Cardiac septum (tissue), 1 donor: Measurements from ENCODE around the gene SLC6A20. TPM values are rescaled to one million over a fixed set of nuclear protein-coding genes. Genes with fewer than 3 reads are reported as not detected.

ENCODE experiments used
- DNase-seq: peaks from one replicate; pipeline ENCODE4 v3.0.0-alpha.2; 2020; ENCODE audit warnings: low spot score
- intact Hi-C: fragments of 100-400 bp; cut with DNase I; formaldehyde crosslinking; loops from one replicate; pipeline ENCODE4 v1.14.0; 2022
- long read RNA-seq: library from polyadenylated mRNA; unstranded; transcript quantifications from one replicate; pipeline ENCODE4 v2.0.0, GENCODE V29; 2021
- total RNA-seq: library from RNA; stranded (reverse); fragmentation: NEBNext Ultra II Directional; extraction: Animal tissue kit (Norgen Biotek cat#: 25700); gene quantifications from one replicate; pipeline ENCODE4 v1.2.1, GENCODE V29; 2021
- donor health status: DM: no; HTN: no; CAD: no.

SLC6A20 gene, protein sequence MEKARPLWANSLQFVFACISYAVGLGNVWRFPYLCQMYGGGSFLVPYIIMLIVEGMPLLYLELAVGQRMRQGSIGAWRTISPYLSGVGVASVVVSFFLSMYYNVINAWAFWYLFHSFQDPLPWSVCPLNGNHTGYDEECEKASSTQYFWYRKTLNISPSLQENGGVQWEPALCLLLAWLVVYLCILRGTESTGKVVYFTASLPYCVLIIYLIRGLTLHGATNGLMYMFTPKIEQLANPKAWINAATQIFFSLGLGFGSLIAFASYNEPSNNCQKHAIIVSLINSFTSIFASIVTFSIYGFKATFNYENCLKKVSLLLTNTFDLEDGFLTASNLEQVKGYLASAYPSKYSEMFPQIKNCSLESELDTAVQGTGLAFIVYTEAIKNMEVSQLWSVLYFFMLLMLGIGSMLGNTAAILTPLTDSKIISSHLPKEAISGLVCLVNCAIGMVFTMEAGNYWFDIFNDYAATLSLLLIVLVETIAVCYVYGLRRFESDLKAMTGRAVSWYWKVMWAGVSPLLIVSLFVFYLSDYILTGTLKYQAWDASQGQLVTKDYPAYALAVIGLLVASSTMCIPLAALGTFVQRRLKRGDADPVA
- total RNA-seq, result not detected
- long read RNA-seq, partial matches to known transcripts, result 0 of 1 reads
- long read RNA-seq, other reads (novel, unspliced or antisense), result 1 of 1 reads

DNA sequence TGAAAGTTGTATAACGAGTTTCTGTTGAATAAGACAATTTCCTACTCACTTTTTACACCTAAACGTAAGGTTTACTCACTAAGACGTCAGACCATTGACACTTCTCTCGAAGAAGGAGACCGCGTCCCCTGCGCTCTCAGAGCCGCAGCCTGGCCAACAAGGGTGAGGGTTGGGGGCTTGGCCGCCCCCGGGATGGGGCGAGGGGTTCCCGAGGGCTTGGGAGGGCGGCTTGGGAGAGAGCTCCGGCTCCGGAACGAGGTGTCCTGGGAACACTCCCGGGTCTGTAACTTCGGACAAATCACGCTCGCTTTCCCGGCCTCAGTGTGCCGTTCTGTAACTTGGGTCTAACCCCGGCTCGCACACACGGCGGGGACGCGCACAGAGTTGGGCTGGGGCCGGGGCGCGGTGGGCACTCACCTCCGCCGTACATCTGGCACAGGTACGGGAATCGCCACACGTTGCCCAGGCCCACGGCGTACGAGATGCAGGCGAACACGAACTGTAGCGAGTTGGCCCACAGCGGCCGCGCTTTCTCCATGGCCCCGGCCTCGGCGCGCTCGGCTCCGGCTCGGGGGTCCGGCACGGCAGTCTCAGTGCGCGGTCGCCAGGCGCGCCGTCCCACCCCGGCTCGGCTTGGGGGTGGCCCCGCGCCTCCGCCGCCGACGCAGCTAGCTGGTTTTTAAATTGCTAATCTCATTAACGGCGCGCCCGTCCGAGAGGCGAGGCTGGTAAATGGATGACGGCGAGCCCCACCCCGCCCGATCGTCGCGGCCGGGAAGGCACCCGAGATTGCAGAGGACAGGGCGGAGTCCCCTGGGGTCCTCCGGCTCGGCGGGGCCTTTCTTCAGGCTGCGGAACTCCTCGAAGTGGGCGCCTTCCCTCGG, at the start of gene SLC6A20:
Gene SLC6A20 (minus strand): TSS at position 655 of the 884 bp plus-strand sequence. CDS start 117 bp downstream, at position 538.
- intact Hi-C loops, result no loop called here
- DNase-seq, result no peak

DNA sequence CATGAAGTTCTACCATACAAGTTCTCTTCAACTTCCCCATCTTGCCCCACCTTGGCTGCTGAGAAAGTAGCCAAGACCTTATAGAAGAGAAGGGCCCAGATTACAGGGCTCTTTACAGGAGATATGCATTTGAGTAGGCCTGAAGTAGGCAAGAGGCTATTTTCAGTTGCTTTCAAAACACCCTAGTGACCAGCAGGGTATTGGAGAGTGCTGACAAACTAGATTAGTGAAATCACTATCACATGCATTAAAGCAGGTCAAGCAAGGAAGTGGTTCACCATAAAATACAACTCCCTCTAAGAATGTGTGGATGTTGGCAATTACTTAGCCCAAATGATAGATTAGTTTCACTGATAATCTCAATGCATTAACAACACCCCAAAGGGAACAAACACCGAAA, 48.3 kb upstream of the SLC6A20 start:
- intact Hi-C loops, result loop anchor here (10.0 kb wide), 1 partner anchor 230 kb away; no protein-coding TSS in a partner anchor
- no peak for DNase-seq

DNA sequence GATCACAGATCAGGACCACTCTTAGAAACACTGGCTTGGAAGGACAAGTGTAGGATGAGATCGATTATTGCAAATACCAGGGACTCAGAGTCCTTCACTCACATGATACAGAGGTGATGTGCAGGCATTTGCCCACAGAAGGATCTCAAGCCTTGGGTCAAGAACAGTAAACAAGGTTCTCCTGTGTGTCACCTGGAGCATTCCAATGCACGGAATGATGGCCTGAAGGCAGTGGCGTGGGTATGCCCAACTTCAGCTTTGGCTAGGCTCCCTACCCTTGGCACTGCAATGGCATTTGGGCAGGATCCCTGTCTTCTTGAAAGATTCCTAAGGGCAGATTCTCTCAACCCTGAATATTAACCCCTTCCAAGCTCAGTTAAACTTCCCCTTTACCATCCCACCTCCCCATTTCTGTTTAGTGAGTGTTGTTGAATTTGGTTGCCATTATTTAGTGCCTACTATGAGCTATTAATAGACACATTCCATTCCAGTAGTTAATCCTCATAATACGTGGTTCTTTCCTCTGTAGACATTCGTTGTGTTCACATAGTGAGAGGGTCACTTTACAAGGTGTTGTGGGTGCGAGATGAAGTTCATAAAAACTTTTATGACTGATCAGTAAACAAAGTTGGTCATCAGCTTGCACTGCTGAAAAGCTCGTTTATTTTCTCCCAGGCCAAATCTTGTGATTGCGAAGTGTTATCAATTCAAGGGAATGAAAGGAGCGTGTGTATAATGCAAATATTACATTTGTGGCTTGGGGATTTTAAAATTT, 46.7 kb upstream of the SLC6A20 start:
- intact Hi-C loops, result loop anchor here (10.0 kb wide), 1 partner anchor 232 kb away; no protein-coding TSS in a partner anchor

DNA sequence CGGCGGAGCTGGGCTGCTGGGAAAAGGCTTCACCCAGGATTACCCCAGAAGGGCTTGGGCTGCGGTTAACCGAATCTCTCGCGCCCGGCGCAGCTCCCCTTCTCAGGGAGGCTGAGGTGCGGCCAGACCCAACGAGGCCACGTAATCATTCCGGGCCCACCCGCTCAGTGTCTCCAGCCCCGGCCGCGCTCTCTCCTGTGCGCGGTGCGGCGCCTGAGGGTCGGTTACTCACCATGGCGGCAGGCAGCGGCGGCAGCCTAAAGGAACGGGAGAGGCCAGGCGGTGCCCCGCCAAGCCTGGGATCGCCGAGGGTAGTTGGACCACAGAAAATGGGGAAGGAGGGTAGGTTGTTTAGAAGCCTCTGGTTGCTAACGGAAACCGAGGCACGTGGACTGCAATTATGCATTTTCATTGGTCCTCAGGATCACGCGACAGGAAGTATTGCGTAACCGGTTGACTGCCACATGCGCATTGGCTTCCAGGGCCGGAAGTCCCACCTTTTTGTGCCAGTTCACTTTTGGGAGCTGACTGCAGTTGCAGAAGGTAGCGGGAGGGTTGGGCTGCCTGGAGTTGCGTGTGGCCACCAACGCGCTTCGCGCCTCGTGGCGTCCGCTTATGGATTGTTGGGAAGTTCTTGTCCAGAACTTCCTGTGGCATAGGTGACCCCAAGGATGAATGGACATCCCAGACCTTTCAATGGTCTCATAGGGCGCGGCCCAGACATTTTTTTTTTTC, 45.6 kb upstream of the SLC6A20 start, which contains the start of gene LZTFL1:
Gene LZTFL1 (minus strand): TSS at position 363 of the 735 bp plus-strand sequence. CDS start 128 bp downstream, at position 235.
- intact Hi-C loops, result loop anchor here (10.0 kb wide), 1 partner anchor 233 kb away; no protein-coding TSS in a partner anchor
- DNase-seq, result peak; percentile 94

More for the DNA sequence above, 46.7 kb upstream of the SLC6A20 start:
- no peak for DNase-seq

DNA sequence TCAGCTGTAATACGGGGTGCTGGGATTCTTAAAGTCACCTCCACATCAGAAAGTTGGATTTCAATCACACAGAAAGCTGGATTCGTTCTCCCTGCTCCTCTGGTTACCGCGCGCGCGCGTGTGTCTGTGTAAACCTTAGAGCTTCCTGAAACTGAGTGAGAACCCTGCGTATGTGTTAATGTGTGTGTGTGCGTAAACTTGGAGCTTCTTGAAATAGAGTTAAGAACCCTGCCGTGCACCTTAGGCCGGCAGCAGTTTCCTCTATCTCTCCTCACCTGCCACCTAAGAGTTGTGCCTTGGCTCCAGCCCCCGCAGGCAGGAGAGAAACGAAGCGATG, 45.1 kb upstream of the SLC6A20 start:
- DNase-seq, result no peak
- intact Hi-C loops, result loop anchor here (10.0 kb wide), 1 partner anchor 233 kb away; no protein-coding TSS in a partner anchor

DNA sequence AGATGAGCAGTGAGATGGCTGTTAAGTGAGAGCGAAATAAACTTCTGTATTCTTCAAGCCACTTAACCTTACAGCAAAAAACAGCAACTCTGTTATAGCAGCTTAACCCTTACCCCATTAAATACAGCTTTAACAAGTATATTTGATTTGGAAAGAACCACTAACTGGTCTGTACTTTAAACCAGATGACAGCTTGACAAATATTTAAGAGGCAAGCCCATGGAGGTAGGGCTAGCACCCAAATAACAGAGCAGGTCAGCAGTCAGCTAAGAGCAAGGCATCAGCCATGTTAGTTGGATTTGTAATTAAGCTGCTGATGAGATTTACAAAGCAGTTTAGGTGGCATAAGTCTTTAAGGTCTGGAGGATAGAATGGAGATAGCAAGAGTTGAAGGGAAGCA, 42.1 kb upstream of the SLC6A20 start:
- no peak for DNase-seq
- intact Hi-C loops, result no loop called here

DNA sequence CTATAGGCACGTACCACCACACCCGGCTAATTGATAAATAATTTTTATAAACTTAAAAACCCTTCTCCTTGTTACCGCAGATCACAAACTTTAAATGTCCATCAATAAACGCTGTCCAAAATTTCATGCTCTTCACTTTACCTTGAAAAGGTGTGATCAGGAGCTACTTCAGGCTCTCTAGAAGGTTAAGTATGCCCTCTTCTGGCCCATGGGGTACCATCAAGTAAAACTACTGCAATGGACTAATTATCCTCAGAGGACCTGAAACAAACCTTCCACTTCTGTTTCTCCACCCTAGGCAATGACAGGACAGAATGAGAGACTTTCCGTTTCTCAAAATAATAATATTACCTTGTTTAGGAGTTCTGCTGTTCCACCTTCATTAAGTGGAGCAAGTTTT, 36.4 kb upstream of the SLC6A20 start:
- no peak for DNase-seq
- intact Hi-C loops, result loop anchor here (5.0 kb wide), 1 partner anchor 70 kb away; no protein-coding TSS in a partner anchor

DNA sequence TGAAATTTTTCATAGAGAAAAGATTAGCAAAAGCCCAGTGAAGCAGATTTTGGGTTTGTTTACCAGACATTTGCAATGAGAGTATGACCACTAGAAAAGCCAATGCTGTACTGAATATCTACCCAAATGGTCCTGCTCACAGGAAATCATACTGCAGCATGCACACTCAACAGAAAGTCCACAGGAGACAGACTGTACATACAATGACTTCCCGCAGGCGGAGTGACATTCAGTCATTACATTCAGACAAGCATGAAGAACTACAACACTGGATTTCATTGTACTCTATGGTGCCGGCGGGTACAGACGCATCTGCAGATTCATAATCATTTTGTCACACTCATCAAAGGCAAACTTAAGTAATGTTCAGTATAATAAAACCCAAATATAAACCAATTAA, 33.8 kb upstream of the SLC6A20 start:
- intact Hi-C loops, result loop anchor here (5.0 kb wide), 1 partner anchor 68 kb away; no protein-coding TSS in a partner anchor
- DNase-seq, result no peak

DNA sequence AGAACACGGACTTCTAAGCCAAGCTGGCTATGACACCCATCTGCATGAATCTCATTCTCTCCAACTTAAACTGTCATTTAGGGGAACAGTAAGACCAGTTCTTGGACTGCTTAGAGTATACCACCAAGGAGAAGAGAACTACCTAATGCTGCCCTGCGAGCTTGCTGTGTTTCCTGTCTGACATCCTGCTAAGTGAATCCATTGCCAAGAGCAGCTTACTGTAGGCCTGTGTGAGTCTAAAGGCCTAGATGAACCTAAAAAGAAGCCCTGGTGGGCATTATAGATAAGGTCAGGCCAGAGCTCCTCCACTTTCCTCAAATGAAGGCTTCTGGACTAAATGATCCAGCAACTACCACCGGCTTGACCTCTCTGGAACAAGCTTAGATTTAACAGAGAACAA, 30.6 kb upstream of the SLC6A20 start:
- intact Hi-C loops, result no loop called here
- no peak for DNase-seq

DNA sequence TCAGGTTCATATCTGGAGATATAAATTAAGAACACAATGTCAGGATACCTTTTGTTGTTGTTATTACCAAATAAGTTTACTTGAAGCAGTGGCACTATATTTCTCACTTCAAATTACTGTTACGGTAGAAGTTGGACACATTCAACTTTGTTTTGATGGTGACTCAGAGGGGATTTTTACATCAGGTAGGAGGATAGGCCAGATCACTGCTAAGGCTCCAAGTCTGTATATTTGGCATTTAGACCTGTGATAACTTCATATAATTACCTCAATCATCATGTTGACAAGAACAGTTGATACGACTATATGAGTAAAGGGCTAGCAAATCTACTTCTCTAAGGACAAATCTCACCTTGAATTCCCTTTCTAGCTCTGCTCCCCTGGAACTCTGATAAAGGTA, 30.0 kb upstream of the SLC6A20 start:
- intact Hi-C loops, result no loop called here

DNA sequence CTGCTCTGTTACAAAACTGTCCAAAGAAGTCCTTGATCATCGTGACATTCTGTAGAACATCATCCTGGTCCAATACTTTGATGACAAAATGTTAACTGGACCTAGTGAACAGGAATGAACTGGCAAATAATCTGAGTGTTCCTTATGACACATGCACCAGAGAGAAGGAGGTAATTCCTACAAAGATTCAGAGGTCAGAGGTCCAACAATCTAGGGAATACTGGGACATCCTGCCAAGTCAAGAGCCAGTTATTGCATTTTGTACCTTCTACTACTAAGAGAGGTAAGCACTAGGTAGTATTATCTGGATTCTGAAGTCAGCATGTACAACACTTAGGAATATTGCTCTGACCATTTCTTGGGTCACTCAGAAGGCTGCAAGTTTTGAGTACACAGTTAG, 24.8 kb upstream of the SLC6A20 start:
- intact Hi-C loops, result no loop called here
- DNase-seq, result no peak

More for the DNA sequence above, 30.0 kb upstream of the SLC6A20 start:
- no peak for DNase-seq

DNA sequence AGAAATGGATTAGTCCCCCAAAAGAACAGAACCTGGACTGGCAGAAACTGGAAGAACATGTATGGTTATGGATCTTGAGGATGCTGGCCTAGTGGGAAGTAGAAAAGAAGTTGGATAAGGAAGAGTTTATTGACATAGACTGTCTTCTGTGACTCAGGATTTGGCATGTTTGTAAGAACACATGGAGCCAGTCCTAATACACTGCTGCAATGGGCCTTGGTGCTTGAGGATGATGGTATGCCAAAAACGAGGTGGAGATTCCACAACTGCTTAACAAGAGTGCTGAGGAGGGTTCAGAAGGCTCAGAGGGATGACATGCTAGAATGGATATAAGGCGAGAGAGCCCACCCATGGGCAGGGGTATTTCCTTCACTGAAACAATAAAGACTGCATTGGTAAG, 23.2 kb upstream of the SLC6A20 start:
- no peak for DNase-seq
- intact Hi-C loops, result no loop called here

DNA sequence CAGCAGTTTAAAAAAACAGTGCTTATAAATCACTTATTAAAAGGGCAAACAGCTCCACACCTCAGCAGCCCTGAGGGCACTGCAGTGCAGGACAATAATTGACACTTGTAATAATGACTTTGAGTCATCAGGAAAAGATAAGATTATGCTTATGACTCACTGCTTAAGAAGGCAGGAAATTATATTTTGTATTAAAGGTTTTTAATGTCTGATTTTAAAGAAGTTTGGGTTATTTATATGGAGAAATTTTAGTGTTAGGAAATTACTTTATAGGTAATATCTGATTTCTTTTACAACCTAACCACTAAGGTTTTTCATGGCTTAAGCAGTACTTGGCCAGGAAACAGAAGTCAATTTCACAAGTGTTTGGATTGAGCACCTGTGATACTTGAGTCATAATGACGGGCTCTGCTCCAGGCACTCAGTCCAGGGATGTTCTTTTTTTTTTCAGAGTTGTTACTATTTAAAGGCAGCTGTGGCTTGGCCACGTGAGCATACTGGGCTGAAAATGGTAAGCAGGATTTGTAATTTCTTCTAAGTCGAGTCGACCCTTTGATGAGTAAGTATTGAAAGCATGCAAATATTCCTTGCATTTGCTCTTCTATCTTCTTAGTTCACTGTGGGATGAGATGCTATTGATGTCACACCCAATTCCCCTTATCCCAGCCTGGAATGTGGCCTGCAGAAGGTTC, 21.6 kb upstream of the SLC6A20 start:
- no peak for DNase-seq
- intact Hi-C loops, result no loop called here

DNA sequence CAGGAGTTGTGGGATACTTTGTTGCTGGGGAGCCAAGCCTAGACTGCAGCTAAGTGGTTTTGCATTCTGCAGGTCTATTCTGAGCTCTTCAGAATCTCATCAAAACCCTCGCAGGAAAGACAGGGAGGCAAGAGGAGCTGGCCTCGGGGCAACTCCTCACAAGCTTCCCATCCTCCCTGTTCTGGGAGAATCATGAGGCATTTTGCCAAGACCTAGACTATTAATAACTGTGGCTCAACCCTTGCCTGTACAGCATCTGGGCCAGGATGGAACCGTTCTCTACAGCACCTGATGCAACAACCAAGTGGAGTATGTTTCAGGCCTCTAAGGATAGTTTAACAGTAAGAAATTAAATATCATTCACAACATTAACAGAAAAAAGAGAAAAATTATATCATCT, 20.2 kb upstream of the SLC6A20 start:
- intact Hi-C loops, result no loop called here
- DNase-seq, result no peak

DNA sequence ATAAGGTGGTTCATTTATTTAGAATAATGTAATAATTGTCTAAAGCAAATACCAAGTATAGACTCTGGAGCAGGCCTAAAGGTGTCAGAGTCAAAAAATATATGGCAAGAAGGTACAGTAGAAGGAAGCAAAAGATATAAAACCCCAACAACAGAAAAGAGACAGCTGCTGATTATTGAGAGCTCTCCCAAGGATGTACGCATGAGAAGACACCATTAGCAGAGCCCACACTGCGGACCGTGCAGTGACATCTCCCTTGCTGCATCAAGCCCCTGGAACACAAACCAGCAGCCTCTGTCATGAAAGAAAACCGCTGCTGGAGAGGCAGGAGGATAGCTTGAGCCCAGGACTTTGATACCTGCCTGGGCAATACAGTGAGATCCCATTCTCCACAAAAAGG, 18.0 kb upstream of the SLC6A20 start:
- no peak for DNase-seq
- intact Hi-C loops, result no loop called here

DNA sequence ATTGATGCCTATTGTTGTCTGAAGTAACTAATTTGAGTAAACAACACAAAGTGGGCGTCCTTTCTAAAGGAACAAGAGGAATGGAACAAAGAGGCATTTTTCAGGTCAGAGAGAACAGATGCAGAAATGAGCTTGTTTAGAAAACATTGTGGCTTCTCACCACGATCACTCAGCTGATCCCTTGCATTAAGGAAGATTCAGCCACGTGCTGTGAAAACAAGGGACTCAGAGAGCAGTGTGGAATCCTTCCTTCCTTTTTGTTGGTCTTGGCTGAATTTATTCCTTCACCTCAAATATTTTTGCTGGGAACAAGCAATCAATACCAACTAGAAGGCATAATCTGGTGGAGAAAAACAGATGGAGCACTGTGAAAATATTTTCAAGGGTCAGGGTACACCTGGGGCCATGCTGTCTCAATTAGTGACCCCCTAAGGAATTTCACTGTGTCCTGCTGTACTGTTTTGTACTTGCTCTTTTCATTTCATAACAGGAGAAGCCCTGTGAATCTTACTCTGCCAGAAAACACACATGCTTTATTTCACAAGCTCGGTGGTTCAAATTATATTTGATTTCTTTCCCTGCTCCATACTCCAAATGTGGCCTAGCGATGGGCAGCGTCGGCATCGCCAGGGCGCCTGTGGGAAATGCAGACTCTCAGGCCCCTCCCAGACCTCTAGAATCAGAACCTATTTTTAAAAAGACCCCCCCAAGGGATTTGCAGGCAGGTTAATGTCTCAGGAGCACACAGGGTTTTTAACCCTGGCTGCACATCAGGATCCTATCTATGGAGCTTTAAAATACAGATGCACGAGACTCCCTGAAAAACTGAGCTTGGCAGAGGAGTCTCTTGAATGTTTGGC, 11.6 kb upstream of the SLC6A20 start:
- intact Hi-C loops, result no loop called here
- DNase-seq, result no peak

DNA sequence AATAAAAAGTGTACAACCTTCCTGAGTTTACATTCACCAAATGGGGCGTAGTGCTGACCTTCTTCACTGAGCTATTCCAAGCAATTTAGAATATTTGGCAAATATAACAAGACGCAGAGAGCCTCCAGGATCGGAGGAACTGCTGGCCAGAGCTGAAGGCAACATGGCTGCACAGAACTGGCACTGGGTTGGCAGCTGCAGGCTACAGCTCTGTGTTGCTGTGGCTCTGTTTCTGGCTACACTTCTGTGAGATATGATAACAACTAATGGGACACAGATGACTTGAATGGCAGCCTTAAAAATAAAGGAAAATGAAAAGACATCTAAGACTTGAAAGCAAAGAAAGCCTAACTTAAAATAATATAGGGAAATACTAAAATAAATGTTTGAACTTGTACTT, 10.8 kb upstream of the SLC6A20 start:
- DNase-seq, result no peak
- intact Hi-C loops, result no loop called here
